Mucosa of stomach (tissue), 1 donor: Measurements from ENCODE around the gene CD8B.

Experiments
- H3K27me3 ChIP-seq: one replicate; pipeline ENCODE4 v1.7.0; 2013; ENCODE audit warnings: mild to moderate bottlenecking, low read length; ENCODE audit not compliant: control insufficient read depth, insufficient read depth
- H3K36me3 ChIP-seq: one replicate; pipeline ENCODE4 v1.7.0; 2013; ENCODE audit warnings: low read length; ENCODE audit not compliant: control insufficient read depth, insufficient read depth
- H3K4me1 ChIP-seq: one replicate; pipeline ENCODE4 v1.7.0; 2013; ENCODE audit warnings: mild to moderate bottlenecking, low read length; ENCODE audit not compliant: control insufficient read depth, insufficient read depth
- H3K4me3 ChIP-seq: one replicate; pipeline ENCODE4 v1.7.0; 2013; ENCODE audit warnings: low read length
- H3K9ac ChIP-seq: one replicate; pipeline ENCODE4 v1.7.0; 2013; ENCODE audit warnings: mild to moderate bottlenecking, low read length, moderate library complexity
- H3K9me3 ChIP-seq: one replicate; pipeline ENCODE4 v1.7.0; 2013; ENCODE audit warnings: mild to moderate bottlenecking, low read length, moderate library complexity; ENCODE audit not compliant: control insufficient read depth
- donor health status: Pancreatic carcinoma.

CD8B gene

GRCh38 chr2:86831537-86831936 is 30.1 kb downstream of the CD8B start:
- Histone ChIP-seq H3K4me1 (no peaks in the 10 kb centered on the region), H3K4me3 (no peak overlapping the region), H3K36me3 (no peaks in the 10 kb centered on the region), H3K27me3 (no peaks in the 10 kb centered on the region), H3K9me3 (no peaks in the 10 kb centered on the region), H3K9ac (no peak overlapping the region)

- no peaks in the 10 kb centered on the region for H3K27me3 ChIP-seq
- no peaks in the 10 kb centered on the region for H3K36me3 ChIP-seq
- H3K9ac ChIP-seq, result no peak overlapping the region
- H3K9me3 ChIP-seq, result no peaks in the 10 kb centered on the region
- H3K4me3 ChIP-seq, result no peak overlapping the region
- H3K4me1 ChIP-seq, result no peaks in the 10 kb centered on the region
These were observed 34.7 kb downstream of the CD8B start for GRCh38 chr2:86826951-86827350.

GRCh38 chr2:86825693-86826381 is 35.8 kb downstream of the CD8B start:
- H3K36me3 ChIP-seq, result no peaks in the 10 kb centered on the region
- no peak overlapping the region for H3K9ac ChIP-seq
- H3K4me1 ChIP-seq, result no peaks in the 10 kb centered on the region
- no peak overlapping the region for H3K4me3 ChIP-seq
- H3K27me3 ChIP-seq, result no peaks in the 10 kb centered on the region
- no peaks in the 10 kb centered on the region for H3K9me3 ChIP-seq

- H3K36me3 ChIP-seq, result no peaks in the 10 kb centered on the region
- H3K4me3 ChIP-seq, result no peak overlapping the region
- H3K4me1 ChIP-seq, result no peaks in the 10 kb centered on the region
- H3K9ac ChIP-seq, result no peak overlapping the region
- no peaks in the 10 kb centered on the region for H3K27me3 ChIP-seq
- H3K9me3 ChIP-seq, result no peaks in the 10 kb centered on the region
These were observed 36.5 kb downstream of the CD8B start for GRCh38 chr2:86825036-86825692.

DNA sequence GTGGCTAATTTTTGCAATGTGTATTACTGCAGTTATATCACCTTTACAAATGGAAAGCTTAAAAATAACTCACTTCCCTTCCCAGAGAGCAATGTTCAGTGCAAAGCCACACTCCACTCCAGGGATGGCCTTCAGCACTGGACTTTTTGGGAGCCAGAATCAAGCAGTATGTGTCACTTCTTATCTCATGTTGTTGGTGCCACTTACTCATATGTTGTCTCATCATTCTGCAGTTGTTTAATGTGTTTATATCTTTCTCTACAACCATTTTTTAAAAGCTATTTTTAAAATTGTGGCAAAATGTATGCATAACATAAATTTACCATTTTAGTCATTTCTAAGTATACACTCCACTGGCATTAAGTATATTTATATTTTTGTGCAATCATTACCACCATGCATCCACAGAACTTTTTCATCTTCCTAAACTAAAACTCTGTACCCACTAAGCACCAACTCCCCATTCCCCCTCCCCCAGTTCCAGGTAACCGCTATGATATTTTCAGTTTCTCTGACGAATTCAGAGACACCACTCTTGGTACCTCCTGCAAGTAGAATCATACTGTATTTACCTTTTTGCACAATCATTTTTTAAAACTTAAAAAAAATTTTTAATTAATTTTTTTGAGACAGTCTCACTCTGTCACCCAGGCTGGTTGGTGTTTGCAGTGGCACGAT is 38.9 kb downstream of the CD8B start:
- H3K36me3 ChIP-seq, result no peaks in the 10 kb centered on the region
- no peak overlapping the region for H3K9ac ChIP-seq
- H3K4me3 ChIP-seq, result no peak overlapping the region
- no peaks in the 10 kb centered on the region for H3K27me3 ChIP-seq
- H3K9me3 ChIP-seq, result no peaks in the 10 kb centered on the region
- no peaks in the 10 kb centered on the region for H3K4me1 ChIP-seq

DNA sequence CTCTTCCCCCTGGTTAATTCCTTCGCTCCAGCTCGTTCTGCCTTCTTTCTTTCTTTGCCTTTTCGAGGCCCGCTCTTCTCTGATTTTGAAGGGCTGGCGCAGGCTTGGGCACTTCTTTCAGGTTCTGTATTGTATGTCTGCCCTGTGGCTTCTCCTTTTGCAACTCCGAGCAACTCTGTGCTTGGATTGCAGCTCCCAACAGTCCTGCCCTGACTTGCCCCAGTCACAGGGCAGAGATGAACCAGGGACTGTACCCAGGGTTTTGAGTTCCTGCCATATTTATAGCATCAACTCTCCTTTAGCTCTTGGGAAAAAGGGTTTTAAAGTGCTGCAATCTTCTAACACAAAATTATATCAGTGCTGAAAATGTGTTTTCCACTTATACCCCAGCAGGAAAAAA is 39.8 kb downstream of the CD8B start:
- Histone ChIP-seq H3K4me1 (no peaks in the 10 kb centered on the region), H3K27me3 (no peaks in the 10 kb centered on the region), H3K4me3 (no peak overlapping the region)

GRCh38 chr2:86821306-86821705 is 40.4 kb downstream of the CD8B start:
- Histone ChIP-seq H3K9ac (no peak overlapping the region), H3K9me3 (no peaks in the 10 kb centered on the region), H3K4me3 (no peak overlapping the region), H3K4me1 (no peaks in the 10 kb centered on the region), H3K36me3 (no peaks in the 10 kb centered on the region), H3K27me3 (no peaks in the 10 kb centered on the region)

More for the DNA sequence above, 39.8 kb downstream of the CD8B start:
- no peaks in the 10 kb centered on the region for H3K9me3 ChIP-seq
- H3K9ac ChIP-seq, result no peak overlapping the region
- no peaks in the 10 kb centered on the region for H3K36me3 ChIP-seq

DNA sequence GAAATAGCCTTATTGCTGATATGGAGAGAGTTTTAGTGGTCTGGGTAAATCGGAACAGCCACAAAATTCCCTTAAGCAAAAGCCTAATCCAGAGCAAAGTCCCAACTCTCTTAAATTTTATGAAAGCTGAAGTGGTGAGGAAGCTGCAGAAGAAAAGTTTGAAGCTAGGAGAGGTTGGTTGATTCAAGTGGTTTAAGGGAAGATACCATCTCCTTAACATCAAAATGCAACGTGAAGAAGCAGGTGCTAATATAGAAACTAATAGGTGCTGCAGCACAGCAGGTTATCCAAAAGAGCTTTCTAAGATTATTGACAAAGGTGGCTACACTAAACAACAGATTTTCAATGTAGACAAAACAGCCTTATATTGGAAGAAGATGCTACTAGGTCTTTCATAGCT is 42.7 kb downstream of the CD8B start:
- no peaks in the 10 kb centered on the region for H3K36me3 ChIP-seq

GRCh38 chr2:86818114-86818801 is 43.4 kb downstream of the CD8B start:
- Histone ChIP-seq H3K36me3 (no peaks in the 10 kb centered on the region), H3K27me3 (no peaks in the 10 kb centered on the region), H3K9me3 (no peaks in the 10 kb centered on the region), H3K4me1 (no peaks in the 10 kb centered on the region), H3K9ac (no peak overlapping the region), H3K4me3 (no peak overlapping the region)

More for the DNA sequence above, 42.7 kb downstream of the CD8B start:
- no peaks in the 10 kb centered on the region for H3K4me1 ChIP-seq
- H3K4me3 ChIP-seq, result no peak overlapping the region
- no peak overlapping the region for H3K9ac ChIP-seq
- H3K9me3 ChIP-seq, result no peaks in the 10 kb centered on the region
- H3K27me3 ChIP-seq, result no peaks in the 10 kb centered on the region

DNA sequence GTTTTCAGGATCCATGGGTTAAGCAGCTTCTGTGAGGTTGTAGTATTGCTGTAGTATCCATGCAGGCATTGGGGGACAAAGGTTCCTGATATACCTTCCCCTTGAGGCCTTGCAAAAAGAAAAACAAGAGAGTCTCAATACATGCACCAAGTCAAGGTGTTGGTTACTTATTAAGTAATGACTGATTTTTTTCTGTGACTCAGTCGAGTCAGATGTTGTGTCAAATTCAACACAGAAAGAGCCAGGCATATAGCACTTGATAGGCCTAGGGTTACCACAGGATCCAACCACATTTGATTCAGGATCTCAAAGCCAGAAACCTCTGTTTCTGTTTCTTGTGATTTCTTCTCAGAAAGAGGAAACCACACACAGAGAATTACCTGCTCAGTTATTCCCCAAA is 46.1 kb downstream of the CD8B start:
- no peaks in the 10 kb centered on the region for H3K36me3 ChIP-seq
- no peaks in the 10 kb centered on the region for H3K9me3 ChIP-seq
- H3K27me3 ChIP-seq, result no peaks in the 10 kb centered on the region
- no peaks in the 10 kb centered on the region for H3K4me1 ChIP-seq
- H3K4me3 ChIP-seq, result no peak overlapping the region
- no peak overlapping the region for H3K9ac ChIP-seq

DNA sequence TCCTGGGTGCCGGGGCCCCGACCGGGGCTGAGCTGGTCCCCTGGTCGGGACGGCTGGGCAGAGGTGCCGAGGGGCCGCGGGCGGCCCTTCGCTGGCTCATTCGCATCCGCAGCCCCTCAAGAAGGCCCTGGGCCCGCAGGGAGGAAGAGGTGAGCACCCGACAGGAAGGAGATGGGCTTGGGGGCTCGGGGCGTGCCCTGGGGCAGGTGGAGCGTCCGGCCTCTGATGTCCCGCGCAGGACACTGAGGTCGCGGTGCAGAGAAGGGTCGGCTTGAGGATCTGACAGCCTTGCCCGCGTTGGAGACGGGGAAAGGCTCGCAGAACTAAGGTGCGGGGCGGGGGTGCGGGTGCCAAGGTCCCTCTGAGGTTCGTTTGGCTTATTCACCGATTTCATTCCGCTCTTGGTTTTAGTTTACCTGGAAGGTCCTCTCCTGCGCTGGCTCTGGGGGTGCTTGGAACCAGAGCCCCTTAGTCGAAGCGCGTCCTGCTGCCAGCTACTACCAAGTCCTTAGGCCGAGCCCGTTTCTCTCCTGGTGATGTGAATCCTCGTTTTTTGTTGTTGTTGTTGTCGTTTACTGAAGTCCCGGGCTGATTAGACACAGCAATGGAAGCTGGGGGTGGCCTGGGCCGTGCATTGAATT is 52.1 kb downstream of the CD8B start:
- Histone ChIP-seq H3K4me3 (no peak overlapping the region), H3K9me3 (no peaks in the 10 kb centered on the region), H3K9ac (no peak overlapping the region), H3K4me1 (peaks cover 18% of the 10 kb centered on the region), H3K36me3 (no peaks in the 10 kb centered on the region), H3K27me3 (peaks cover 29% of the 10 kb centered on the region)
